GDM1 (cell line): ENCODE measurements around the gene PDS5A.
"Not testable (repeated sequence)": the region's sequence is repeated elsewhere in the genome, so short reads cannot be mapped to it uniquely, and the experiment has no call there.

Source experiments
- DNase-seq: peaks from one replicate; lab custom pipeline; 2025; lab: John Stamatoyannopoulos, UW

Gene PDS5A

DNA sequence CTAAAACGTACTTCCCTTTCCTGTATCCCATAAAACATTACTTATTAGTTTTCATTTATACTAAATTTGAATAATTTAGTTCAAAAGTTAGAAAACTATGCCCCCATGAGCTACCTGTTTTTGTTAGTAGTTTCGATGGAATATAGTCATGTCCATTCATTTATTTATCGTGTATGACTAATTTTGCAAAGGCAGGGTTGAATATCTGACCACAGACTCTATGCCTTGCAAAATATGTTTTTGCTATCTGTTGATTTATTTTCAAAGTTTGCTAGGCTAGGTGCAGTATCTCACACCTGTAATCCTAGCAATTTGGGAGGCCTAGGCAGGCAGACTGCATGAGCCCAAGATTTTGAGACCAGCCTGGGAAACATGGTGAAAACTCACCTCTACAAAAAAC lies 78.4 kb downstream of the PDS5A start:
- DNase-seq, result no peak

DNA sequence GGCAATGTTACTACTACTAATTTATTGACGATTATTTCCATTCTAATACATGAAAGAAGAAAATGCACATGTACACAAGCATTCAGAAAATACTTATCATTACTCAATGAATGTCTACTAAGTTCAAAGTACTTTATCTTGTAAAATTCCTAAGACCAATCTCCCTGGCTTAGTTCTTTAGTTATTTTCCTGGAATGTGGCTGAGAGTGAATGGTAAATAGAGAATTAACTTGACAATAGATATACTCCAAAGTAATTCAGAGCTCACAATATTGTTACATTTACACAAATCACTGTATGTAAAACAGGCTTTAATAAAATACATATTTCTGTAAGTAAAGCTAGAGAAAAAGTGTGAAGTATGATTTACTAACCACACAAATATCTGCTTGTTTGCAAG lies 79.7 kb downstream of the PDS5A start:
- DNase-seq, result no peak

DNA sequence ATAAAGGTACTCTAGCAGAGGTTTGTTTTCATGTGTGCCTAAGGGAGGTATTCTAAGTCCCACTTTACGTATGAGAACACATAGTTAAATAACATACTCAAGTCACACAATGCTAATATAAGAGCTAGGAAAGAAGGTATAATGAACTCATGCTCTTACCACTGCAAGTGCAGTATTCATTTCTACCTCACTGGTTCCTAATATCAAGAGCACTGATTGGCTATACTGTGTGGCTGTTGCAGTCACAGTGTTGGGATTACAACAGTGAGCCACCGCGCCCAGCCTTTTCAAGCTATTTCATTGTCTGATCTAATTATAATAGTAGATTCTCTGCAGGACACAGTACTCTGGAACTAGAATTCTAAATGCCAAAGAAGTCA lies 84.0 kb downstream of the PDS5A start:
- DNase-seq, result no peak

DNA sequence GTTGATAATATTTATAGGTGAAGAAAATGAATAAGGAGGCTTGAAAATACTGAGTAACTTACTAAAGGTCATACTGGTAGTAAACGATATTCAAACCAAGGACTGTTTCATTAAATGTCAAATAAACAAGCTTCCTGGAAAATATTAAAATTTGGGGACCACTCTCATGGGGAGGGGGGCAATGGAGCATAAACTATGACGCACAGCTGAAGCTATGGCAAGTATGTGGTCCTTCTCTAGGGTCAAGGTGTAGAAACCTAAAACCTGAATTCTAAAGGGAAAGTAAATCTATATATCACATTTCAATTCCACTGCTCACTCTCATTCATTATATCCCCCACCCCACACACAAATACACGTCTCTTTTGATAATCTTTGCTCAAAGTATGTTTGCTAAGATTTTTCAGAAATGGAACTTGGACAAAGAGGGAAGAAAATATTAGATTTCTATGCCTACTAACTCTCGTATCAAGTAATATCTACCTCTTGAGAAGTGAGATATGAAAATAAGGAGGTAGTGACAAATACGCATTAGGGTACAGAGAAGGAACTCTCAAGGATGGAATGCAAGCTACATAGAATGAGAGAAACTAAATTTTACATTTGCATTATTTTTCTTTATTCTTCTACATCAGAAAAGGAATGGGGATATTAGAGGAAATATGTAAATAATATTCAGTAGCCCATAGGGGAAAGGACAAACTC lies 84.6 kb downstream of the PDS5A start:
- DNase-seq, result no peak

DNA sequence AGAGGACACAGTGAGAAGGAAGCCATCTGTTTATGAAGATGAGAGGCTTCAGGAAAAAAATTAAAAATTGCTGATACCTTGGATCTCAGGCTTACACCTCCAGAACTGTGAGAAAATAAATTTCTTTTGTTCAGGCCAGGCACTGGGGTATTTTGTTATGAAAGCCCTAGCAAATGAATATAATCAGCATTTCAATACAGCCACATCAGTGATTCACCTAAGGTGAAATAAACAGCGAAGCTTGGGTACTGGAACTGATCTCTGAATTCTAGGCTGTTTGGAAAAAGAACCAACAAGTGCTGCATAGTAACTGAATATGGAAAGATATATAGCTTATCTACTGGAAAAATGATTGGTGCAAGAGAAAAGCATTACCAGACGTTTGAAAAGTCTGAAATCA lies 88.5 kb downstream of the PDS5A start:
- no peak for DNase-seq

DNA sequence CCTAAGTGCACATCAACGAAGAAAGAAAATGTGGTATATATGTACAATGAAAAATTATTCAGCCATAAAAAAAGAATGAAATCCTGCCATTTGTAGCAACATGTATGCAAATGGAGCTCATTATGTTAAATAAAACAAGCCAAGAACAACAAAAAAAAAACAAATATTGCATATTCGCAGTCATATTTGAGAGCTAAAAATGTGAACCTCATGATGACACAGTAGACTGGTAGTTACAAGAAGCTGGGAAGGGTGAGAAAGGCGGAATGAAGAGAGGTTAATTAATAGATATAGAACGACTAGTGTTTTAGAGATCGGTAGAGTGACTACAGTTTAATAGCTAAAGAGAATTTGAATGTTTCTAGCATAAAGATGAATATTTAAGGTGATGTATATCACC lies 89.2 kb downstream of the PDS5A start:
- no peak for DNase-seq

DNA sequence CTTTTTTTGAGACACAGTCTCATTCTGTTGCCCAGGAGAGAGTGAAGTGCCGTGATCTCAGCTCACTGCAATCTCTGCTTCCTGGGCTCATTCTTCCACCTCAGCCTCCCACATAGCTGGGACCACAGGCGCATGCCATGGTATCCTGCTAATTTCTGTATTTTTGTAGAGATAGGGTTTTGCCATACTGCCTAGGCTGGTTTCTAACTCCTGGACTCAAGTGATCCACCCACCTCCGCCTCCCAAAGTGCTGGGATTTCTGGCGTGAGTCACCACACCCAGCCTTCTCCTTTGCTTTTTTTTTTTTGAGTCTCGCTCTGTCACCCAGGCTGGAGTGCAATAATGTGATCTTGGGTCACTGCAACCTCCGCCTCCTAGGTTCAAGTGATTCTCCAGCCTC lies 94.1 kb downstream of the PDS5A start:
- DNase-seq, result no peak

DNA sequence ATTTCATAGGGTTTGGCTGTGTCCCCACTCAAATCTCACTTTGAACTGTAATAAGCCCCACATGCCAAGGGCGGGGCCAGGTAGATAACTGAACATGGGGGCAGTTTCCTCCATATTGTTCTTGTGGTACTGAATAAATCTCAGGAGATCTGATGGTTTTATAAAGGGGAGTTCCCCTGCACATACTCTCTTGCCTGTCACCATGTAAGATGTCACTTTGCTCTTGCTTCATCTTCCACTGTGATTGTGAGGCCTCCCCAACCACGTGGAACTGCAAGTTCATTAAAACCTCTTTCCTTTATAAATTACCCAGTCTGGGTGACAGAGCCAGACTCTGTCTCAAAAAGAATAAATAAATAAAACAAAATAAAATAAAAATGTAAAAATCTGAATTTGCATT lies 95.9 kb downstream of the PDS5A start:
- DNase-seq, result no peak

DNA sequence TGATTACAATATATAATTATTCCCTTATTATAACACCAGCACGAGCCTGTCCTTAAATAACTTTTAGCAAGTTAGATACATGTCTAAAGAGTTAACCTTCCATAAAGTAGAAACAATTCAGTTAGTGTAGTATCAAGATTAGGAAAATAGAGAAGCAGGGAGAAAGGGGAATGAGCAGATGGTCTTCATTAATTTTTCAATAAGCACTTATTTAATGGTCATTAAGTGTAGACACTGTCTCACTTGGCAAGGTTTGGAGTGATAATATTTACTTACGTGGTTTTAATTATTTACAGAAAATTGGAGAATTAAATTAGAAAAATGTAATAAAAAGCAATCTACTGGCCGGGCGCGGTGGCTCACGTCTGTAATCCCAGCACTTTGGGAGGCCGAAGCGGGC lies 99.7 kb downstream of the PDS5A start:
- no peak for DNase-seq

DNA sequence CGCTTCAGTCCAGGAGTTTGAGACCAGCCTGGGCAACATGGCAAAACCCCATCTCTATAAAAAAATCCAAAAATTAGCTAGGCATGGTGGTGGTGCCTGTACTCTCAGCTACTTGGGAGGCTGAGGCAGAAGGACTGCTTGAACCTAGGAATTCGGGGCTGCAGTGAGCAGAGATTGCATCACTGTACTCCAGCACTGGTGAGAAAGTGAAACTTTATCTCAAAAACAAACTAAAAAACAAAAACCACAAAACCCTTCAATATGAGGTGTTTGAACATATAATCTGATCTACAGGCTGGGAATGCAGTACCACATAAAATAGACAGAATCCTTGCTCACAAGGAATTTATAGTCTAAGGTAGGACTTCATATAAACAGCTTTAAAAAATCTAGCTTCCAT lies 103.9 kb downstream of the PDS5A start:
- no peak for DNase-seq

DNA sequence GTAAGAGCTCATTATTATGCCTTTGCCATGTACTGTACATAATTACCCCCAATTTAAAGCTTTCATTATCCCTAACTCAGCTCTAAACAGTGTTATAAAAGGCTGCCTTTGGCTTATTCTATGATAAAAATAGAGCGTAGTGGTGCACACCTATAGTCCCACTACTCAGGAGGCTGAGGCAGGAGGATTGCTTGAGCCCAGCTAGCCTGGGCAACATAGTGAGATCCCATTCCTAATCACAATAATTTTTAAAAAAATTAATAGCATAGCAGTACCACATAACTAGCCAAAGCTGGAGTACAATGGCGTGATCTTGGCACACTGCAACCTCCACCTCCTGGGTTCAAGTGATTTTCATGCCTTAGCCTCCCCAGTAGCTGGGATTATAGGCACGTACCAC lies 112.4 kb downstream of the PDS5A start:
- no peak for DNase-seq

DNA sequence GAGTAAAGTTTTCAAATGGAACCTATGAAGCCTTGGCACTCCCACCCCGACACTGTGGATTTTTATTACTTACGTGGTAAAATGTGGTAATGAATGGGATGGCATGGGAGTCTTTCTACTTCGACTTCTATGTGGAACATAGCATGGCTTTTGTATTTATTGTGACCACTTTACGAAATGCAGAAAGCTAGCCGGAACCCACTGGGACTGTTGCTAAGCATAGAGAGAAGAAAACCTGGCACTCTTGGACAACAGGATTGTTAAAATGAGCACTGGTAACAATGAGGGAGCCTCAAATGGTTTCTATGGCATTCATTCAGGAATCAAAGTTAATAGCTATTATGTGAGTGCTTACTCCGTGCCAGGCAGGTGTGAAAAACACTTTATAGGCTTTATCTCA lies 113.3 kb downstream of the PDS5A start:
- DNase-seq, result no peak

DNA sequence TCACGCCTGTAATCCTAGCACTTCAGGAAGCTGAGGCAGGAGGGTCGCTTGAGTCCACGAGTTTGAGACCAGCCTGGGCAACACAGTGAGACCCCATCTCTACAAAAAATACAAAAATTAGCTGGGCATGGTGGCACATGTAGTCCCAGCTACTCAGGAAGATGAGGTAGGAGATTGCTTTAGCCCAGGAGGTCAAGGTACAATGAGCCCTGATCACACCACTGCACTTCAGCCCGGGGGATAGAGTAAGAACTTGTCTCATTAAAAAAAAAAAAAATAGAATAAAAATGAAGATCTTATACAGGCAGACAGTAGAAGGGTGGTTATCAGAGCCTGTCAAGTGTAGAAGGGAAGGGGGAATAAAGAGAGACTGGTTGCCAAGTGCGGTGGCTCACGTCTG lies 116.9 kb downstream of the PDS5A start:
- no peak for DNase-seq

DNA sequence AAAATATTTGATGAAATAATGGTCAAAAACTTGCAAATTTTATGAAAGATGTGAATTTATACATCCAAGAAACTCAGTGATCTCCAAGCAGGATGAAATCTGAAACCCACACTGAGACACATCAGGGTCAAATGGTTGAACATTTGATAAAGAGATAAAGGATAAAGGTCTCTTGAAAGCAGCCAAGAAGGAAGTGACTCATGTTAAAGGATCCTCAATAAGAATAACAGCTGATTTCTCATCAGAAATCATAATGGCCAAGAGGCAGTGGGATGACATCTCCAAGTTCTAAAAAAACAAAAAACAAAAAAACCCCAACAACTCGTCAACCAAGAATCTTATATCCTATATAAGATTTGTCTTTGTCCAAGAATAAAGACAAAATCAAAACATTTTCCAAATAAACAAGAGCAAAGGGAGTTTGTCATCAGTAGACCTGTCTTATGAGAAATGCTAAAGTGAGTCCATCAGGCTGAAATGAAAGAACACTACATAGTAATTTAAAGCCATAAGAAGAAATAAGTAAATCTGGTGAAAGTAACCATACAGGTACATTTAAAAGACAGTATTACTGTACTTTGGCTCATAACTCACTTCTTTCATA lies 121.7 kb downstream of the PDS5A start:
- DNase-seq, result no peak

DNA sequence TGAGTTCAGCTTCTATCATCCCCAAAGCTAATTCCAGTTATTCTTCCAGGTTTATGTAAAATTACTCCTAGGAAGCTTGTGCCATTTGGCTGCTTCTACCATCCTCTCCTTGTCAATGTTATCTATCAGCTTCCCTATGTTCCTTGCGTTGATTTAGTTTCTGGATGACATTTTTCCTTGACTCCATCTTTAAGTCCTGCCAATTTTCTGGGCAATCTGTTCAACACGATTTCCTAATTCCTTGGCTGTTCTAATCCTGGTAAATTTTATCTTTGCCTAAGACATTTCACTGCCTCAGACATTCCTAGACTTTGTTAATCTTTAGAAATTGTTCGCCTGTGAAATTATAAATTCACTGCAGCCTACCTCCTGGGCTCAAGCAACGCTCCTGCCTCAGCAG lies 125.1 kb downstream of the PDS5A start:
- DNase-seq, result no peak

DNA sequence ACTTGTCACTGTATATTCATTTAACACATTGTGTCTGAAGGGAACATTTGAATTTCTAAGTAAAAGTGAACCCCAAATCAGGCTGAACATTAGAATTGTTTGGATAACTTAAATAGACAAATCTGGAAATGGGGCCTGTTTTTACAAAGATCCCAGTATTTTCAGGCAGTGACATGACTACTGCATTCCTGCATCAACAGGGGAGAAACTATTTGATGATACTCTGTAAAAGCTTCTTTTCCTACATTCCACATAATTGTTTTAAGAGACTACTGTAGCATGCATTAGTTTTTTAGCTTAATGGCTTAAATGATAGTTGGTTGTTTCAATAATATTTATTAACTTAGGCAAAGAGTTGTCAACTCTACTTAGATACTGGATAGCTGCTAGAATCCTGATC lies 127.0 kb downstream of the PDS5A start:
- no peak for DNase-seq

DNA sequence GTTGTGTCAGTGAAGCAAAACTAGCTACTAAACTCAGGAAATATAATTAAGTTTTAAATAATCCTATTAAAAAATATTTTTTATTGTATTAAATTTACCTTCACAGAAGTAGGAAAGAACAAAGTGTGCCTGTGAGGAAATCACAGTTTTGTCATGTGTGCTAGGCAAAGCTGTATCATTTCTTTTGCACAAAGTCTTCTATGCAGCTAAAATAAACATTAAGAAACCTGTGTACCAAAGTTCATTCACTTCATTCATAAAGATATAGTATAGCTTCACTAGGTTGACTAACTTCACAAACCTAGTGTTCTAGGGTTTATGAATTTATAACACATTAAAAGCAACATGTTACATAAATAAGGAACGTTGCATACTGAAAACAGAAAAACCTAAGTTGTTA lies 131.0 kb downstream of the PDS5A start:
- no peak for DNase-seq

DNA sequence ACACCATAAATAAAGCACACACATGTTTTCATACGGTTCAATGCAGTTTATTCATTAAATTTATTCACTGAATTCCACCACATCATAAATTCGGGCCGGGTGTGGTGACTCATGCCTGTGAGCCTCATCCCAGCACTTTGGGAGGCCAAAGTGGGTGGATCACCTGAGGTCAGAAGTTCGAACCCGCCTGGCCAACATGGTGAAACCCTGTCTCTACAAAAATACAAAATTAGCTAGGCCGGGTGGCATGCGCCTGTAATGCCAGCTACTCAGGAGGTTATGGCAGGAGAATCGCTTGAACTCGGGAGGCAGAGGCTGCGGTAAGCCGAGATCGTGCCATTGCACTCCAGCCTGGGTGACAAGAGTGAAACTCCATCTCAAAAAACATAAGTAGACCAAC lies 131.6 kb downstream of the PDS5A start:
- DNase-seq, result no peak

DNA sequence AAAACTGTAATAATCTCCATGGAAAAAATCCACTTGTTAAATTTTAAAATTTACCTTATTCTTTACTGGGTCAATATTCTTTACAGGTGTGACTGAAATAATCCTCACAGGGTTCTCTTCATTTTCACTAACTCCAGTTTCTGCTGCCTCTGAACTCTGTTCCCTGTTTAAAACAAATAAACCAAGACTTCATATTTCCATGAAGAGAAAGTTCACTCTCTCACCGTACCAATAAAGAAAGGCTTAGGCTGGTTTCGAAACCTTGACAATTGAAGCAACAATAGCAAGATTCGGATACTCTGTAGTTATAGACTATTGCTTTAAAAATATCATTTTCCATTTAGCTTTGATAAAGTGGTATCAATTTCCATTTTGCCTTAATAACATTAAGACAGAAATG lies 135.8 kb downstream of the PDS5A start:
- DNase-seq, result no peak

DNA sequence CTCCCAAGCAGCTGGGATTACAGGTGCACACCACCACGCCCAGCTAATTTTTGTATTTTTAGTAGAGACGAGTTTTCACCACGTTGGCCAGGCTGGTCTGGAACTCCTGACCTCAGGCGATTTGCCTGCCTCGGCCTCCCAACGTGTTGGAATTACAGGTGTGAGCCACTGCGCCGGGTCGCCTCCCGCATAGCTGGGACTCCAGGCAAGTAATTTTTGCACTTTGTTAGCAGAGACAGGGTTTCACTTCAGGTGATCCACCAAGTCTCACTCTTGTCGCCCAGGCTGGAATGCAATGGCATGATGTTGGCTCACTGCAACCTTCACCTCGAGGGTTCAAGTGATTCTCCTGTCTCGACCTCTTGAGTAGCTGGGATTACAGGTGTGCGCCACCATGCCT lies 137.2 kb downstream of the PDS5A start:
- DNase-seq, result not testable (repeated sequence)

DNA sequence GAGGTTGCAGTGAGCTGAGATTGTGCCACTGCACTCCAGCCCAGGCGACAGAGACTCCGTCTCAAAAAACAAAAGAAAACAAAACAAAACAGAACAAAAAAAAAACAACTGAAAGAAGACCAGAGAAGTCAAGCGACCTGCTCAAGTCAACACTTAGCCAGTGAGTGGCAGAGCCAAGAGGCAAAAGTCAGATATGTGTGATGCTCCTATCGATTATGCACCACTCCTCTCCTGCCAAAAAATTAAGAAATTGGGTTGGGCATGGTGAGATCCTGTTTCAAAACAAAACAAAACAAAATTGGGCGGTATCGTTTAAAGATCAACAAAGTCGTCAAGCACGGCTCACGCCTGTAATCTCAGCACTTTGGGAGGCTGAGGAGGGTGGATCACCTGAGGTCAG lies 137.7 kb downstream of the PDS5A start:
- no peak for DNase-seq

DNA sequence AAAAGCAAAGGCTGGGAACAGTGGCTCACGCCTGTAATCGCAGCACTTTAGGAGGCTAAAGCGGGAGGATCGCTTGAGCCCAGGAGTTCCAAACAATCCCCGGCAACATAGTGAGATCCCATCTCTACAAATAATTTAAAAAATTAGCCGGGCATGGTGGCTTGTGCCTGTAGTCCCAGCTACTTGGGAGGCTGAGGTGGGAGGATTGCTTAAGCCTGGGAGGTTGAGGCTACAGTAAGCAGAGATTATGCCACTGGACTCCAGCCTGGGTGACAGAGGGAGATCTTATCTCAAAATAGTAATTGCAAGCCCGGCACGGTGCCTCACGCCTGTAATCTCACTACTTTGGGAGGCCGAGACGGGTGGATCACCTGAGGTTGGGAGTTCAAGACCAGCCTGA lies 139.3 kb downstream of the PDS5A start:
- not testable (repeated sequence) for DNase-seq

DNA sequence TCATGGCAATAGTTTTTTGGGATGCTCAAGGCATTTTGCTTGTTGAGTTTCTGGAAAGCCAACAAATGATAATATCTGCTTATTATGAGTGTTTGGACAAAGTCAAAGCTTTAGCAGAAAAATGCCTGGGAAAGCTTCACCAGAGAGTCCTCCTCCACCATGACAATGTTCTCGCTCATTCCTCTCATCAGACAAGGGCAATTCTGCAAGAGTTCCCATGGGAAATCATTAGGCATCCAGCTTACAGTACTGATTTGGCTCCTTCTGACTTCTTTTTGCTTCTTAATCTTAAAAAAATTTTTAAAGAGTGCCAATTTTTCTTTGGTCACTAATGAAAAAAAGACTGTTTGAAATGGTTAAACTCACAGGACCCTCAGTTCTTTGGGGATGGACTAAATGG lies 143.4 kb downstream of the PDS5A start:
- DNase-seq, result no peak

DNA sequence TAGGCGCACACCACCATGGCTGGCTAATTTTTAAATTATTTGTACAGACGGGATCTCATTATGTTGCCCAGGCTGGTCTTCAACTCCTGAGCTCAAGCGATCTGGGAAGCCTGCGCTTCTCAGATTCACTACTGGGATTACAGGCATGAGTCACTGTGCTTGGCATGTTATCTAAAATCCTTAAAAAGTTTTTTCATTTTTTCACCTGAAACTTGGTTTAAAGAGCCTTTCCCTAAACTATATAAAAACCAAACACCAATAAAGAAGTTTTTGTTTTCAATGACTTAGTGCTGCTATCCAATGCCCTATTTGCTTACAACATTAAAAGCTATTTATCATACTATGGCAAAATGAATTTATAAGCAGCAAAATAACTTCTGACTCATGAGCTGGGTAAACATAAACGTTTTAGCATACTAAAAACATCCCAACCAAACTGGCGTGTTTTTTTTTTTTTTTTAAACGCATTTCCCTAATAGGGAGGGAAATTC lies 151.9 kb downstream of the PDS5A start:
- DNase-seq, result no peak
